ENCODE results near the gene OR2AE1. TPM values are rescaled to one million over a fixed set of nuclear protein-coding genes. Genes with fewer than 3 reads are reported as not detected.

The OR2AE1 gene
- total RNA-seq: 0.11 and 0.12 TPM in 2 replicates

GRCh38 chr7:99876933-99877332 is at the start of gene OR2AE1:
Gene OR2AE1 (minus strand): TSS chr7:99877033. CDS start chr7:99877033, 0 bp downstream.

GRCh38 chr7:99918959-99919813 is 42.4 kb upstream of the OR2AE1 start, which contains the start of gene TRIM4:
Gene TRIM4 (minus strand): TSS chr7:99919530. CDS start chr7:99919401, 129 bp downstream.

Other genes with a start within 250 kb of the OR2AE1 start
- 3.5 and 4.8 TPM in 2 replicates for gene CYP3A5, start 197.0 kb downstream of the OR2AE1 start, total RNA-seq
- 0.55 and 1.2 TPM in 2 replicates for gene CYP3A7, start 141.8 kb downstream of the OR2AE1 start, total RNA-seq
- gene CYP3A4, start 92.8 kb downstream of the OR2AE1 start, total RNA-seq: not detected in 2 replicates
- not detected in 2 replicates for gene CYP3A43, start 49.0 kb downstream of the OR2AE1 start, total RNA-seq
- 21.7 and 30.6 TPM in 2 replicates for gene TRIM4, start 42.5 kb upstream of the OR2AE1 start, total RNA-seq
- gene GJC3, start 52.6 kb upstream of the OR2AE1 start, total RNA-seq: not detected in 2 replicates
- gene AZGP1, start 99.0 kb upstream of the OR2AE1 start, total RNA-seq: 0.33 TPM in 1 of 2 replicates, not detected in the other
- gene ZKSCAN1, start 138.6 kb upstream of the OR2AE1 start, total RNA-seq: 33.1 and 44.9 TPM in 2 replicates
- 9.5 and 13.1 TPM in 2 replicates for gene ZSCAN21, start 172.7 kb upstream of the OR2AE1 start, total RNA-seq
- gene ZNF3, start 204.7 kb upstream of the OR2AE1 start, total RNA-seq: 23.4 and 24.0 TPM in 2 replicates
- 96.1 and 167 TPM in 2 replicates for gene COPS6, start 211.9 kb upstream of the OR2AE1 start, total RNA-seq
- 56.1 and 266 TPM in 2 replicates for gene MCM7, start 224.4 kb upstream of the OR2AE1 start, total RNA-seq
- gene AP4M1, start 224.6 kb upstream of the OR2AE1 start, total RNA-seq: 22.5 and 29.1 TPM in 2 replicates
- 59.6 and 61.4 TPM in 2 replicates for gene TAF6, start 242.3 kb upstream of the OR2AE1 start, total RNA-seq
- gene CNPY4, start 242.6 kb upstream of the OR2AE1 start, total RNA-seq: 28.4 and 36.7 TPM in 2 replicates
- 2.6 and 3.1 TPM in 2 replicates for gene MBLAC1, start 249.9 kb upstream of the OR2AE1 start, total RNA-seq